Central memory CD8-positive, alpha-beta T cell (primary cell): ENCODE results near the gene TTLL11.

Experiments used
- ATAC-seq: fragments of 150-1000 bp; cut with Tn5 transposase; replicated peaks from 2 replicates; pipeline ENCODE4 v1.10.0; 2022; ENCODE audit warnings: mild to moderate bottlenecking, moderate FRiP score, moderate number of reproducible peaks; ENCODE audit not compliant: poor library complexity, severe bottlenecking; ENCODE audit errors: extremely low read depth
- DNase-seq, 2 donors: peaks; one replicate each; pipeline ENCODE4 v3.0.0; 2021; ENCODE audit warnings: low spot score in 2 of 2
- H3K27ac Mint-ChIP-seq: one replicate; pipeline ENCODE4 v1.8.0; 2022; ENCODE audit warnings: low read depth, mild to moderate bottlenecking, moderate library complexity, mixed read lengths
- H3K27me3 Mint-ChIP-seq: one replicate; pipeline ENCODE4 v1.8.0; 2022; ENCODE audit warnings: mixed read lengths
- H3K36me3 Mint-ChIP-seq: one replicate; pipeline ENCODE4 v1.8.0; 2022; ENCODE audit warnings: mild to moderate bottlenecking, moderate library complexity, mixed read lengths; ENCODE audit not compliant: insufficient read depth
- H3K4me1 Mint-ChIP-seq: one replicate; pipeline ENCODE4 v1.8.0; 2022; ENCODE audit warnings: mixed read lengths
- H3K4me3 Mint-ChIP-seq: one replicate; pipeline ENCODE4 v1.8.0; 2022; ENCODE audit warnings: mild to moderate bottlenecking, moderate library complexity, mixed read lengths
- H3K9me3 Mint-ChIP-seq: one replicate; pipeline ENCODE4 v1.8.0; 2022; ENCODE audit warnings: mixed read lengths

Gene TTLL11

GRCh38 chr9:121781701-121782464, 311.2 kb downstream of the TTLL11 start:
- H3K27me3 Mint-ChIP-seq, result peaks cover 27% of the 10 kb centered on the region
- no peaks in the 10 kb centered on the region for H3K4me1 Mint-ChIP-seq
- ATAC-seq (no peak), DNase-seq (no peak)
- no peaks in the 10 kb centered on the region for H3K9me3 Mint-ChIP-seq
- H3K4me3 Mint-ChIP-seq, result no peak overlapping the region
- no peak overlapping the region for H3K27ac Mint-ChIP-seq
- no peaks in the 10 kb centered on the region for H3K36me3 Mint-ChIP-seq

- DNase-seq (no peak), ATAC-seq (no peak)
- Mint-ChIP-seq H3K27me3 (peaks cover 27% of the 10 kb centered on the region), H3K9me3 (no peaks in the 10 kb centered on the region), H3K36me3 (no peaks in the 10 kb centered on the region), H3K4me3 (no peak overlapping the region), H3K27ac (no peak overlapping the region), H3K4me1 (no peaks in the 10 kb centered on the region)
These were observed 312.0 kb downstream of the TTLL11 start for GRCh38 chr9:121781145-121781548.

GRCh38 chr9:121780177-121781040, 312.7 kb downstream of the TTLL11 start:
- no peaks in the 10 kb centered on the region for H3K9me3 Mint-ChIP-seq

GRCh38 chr9:121779381-121780117, 313.6 kb downstream of the TTLL11 start:
- ATAC-seq (no peak), DNase-seq (no peak)

More at GRCh38 chr9:121780177-121781040, 312.7 kb downstream of the TTLL11 start:
- Mint-ChIP-seq H3K27me3 (peaks cover 32% of the 10 kb centered on the region), H3K27ac (no peak overlapping the region), H3K4me3 (no peak overlapping the region), H3K36me3 (no peaks in the 10 kb centered on the region), H3K4me1 (no peaks in the 10 kb centered on the region)
- DNase-seq (no peak), ATAC-seq (no peak)

GRCh38 chr9:121778252-121779225, 314.6 kb downstream of the TTLL11 start:
- Mint-ChIP-seq H3K9me3 (no peaks in the 10 kb centered on the region), H3K4me1 (no peaks in the 10 kb centered on the region), H3K36me3 (no peaks in the 10 kb centered on the region), H3K27ac (no peak overlapping the region), H3K4me3 (no peak overlapping the region), H3K27me3 (peaks cover 32% of the 10 kb centered on the region)
- ATAC-seq (no peak), DNase-seq (no peak)

More at GRCh38 chr9:121779381-121780117, 313.6 kb downstream of the TTLL11 start:
- Mint-ChIP-seq H3K4me1 (no peaks in the 10 kb centered on the region), H3K9me3 (no peaks in the 10 kb centered on the region), H3K36me3 (no peaks in the 10 kb centered on the region), H3K4me3 (no peak overlapping the region), H3K27me3 (peaks cover 32% of the 10 kb centered on the region), H3K27ac (no peak overlapping the region)

- ATAC-seq (no peak), DNase-seq (no peak)
- Mint-ChIP-seq H3K27ac (no peak overlapping the region), H3K4me3 (no peak overlapping the region), H3K36me3 (no peaks in the 10 kb centered on the region), H3K27me3 (peaks cover 32% of the 10 kb centered on the region), H3K4me1 (no peaks in the 10 kb centered on the region), H3K9me3 (no peaks in the 10 kb centered on the region)
These were observed 316.1 kb downstream of the TTLL11 start for GRCh38 chr9:121776739-121777637.

- Mint-ChIP-seq H3K4me1 (no peaks in the 10 kb centered on the region), H3K27me3 (peaks cover 29% of the 10 kb centered on the region), H3K4me3 (no peak overlapping the region), H3K27ac (no peak overlapping the region), H3K36me3 (no peaks in the 10 kb centered on the region), H3K9me3 (no peaks in the 10 kb centered on the region)
- DNase-seq (no peak), ATAC-seq (no peak)
These were observed 316.9 kb downstream of the TTLL11 start for GRCh38 chr9:121776001-121776738.

- Mint-ChIP-seq H3K9me3 (no peaks in the 10 kb centered on the region), H3K4me3 (no peak overlapping the region), H3K4me1 (no peaks in the 10 kb centered on the region), H3K36me3 (no peaks in the 10 kb centered on the region), H3K27me3 (peaks cover 17% of the 10 kb centered on the region), H3K27ac (no peak overlapping the region)
- ATAC-seq, result no peak
- DNase-seq, result no peak
These were observed 318.1 kb downstream of the TTLL11 start for GRCh38 chr9:121774715-121775613.

GRCh38 chr9:121773954-121774714, 319.0 kb downstream of the TTLL11 start:
- no peaks in the 10 kb centered on the region for H3K4me1 Mint-ChIP-seq
- no peaks in the 10 kb centered on the region for H3K9me3 Mint-ChIP-seq
- DNase-seq (no peak), ATAC-seq (no peak)
- H3K4me3 Mint-ChIP-seq, result no peak overlapping the region
- H3K27ac Mint-ChIP-seq, result no peak overlapping the region
- no peaks in the 10 kb centered on the region for H3K36me3 Mint-ChIP-seq
- peaks cover 10% of the 10 kb centered on the region for H3K27me3 Mint-ChIP-seq
